Activated B cell treated with CpG ODN at 0.5 μM for 24 hours (primary cell): ENCODE results near the gene RERE. TPM values are rescaled to one million over a fixed set of nuclear protein-coding genes. Genes with fewer than 3 reads are reported as not detected.

Experiments used
- ATAC-seq: fragments of 200-7000 bp; cut with Tn5 transposase; one replicate; pipeline ENCODE4 v1.10.0; 2021; ENCODE audit warnings: low read depth, mild to moderate bottlenecking, moderate library complexity
- CTCF ChIA-PET: fragments of 350-600 bp; sonication (Branson Sonifier 250); formaldehyde crosslinking; loops from one replicate; lab custom pipeline; 2021; ENCODE audit warnings: antibody characterized with exemption; lab: Charles Lee
- POLR2A ChIA-PET: fragments of 350-600 bp; sonication (Branson Sonifier 250); formaldehyde crosslinking; loops from one replicate; lab custom pipeline; 2021; ENCODE audit warnings: antibody characterized with exemption; lab: Charles Lee
- DNase-seq: peaks from one replicate; pipeline ENCODE4 v3.0.0; 2022
- H3K27ac Mint-ChIP-seq: one replicate; pipeline ENCODE4 v1.8.0; 2020; ENCODE audit warnings: mixed read lengths
- H3K27me3 Mint-ChIP-seq: one replicate; pipeline ENCODE4 v1.8.0; 2021; ENCODE audit warnings: mixed read lengths
- H3K36me3 Mint-ChIP-seq: one replicate; pipeline ENCODE4 v1.8.0; 2021; ENCODE audit warnings: low read depth, mixed read lengths
- H3K4me1 Mint-ChIP-seq: one replicate; pipeline ENCODE4 v1.8.0; 2021; ENCODE audit warnings: mixed read lengths
- H3K4me3 Mint-ChIP-seq: one replicate; pipeline ENCODE4 v1.8.0; 2020; ENCODE audit warnings: mild to moderate bottlenecking, mixed read lengths
- H3K9me3 Mint-ChIP-seq: one replicate; pipeline ENCODE4 v1.8.0; 2020; ENCODE audit warnings: mixed read lengths
- CTCF ChIP-seq: fragments of 200-600 bp; IDR thresholded peaks from one replicate; pipeline ENCODE4 v1.8.0; 2022; ENCODE audit warnings: antibody characterized with exemption, mild to moderate bottlenecking
- intact Hi-C: fragments of 100-400 bp; cut with micrococcal nuclease; formaldehyde crosslinking; loops from one replicate; pipeline ENCODE4 v1.15.1; 2024
- total RNA-seq: library from RNA; stranded (reverse); gene quantifications from 2 replicates; pipeline ENCODE4 v1.2.3, GENCODE V29; 2022

Gene RERE
- total RNA-seq, 1 donor from 2014 or later: 98.8 TPM

- Mint-ChIP-seq H3K4me1 (peaks cover 63% of the 10 kb centered on the region), H3K9me3 (no peaks in the 10 kb centered on the region), H3K27me3 (no peaks in the 10 kb centered on the region), H3K27ac (no peak overlapping the region), H3K36me3 (peaks cover 3% of the 10 kb centered on the region), H3K4me3 (no peak overlapping the region)
- intact Hi-C loops: no loop called here
- POLR2A ChIA-PET: interaction anchor here (0.6 kb wide), 2 partner anchors 143 to 741 kb away, joined by 3 to 5 read pairs; no protein-coding TSS in a partner anchor
- ATAC-seq (no peak), DNase-seq (no peak)
- no peak for TF ChIP-seq CTCF
- CTCF ChIA-PET: interaction anchor here (1.6 kb wide), 1 partner anchor 10 kb away, joined by 6 read pairs; no protein-coding TSS in a partner anchor
These were observed 101.2 kb downstream of the RERE start for GRCh38 chr1:8716238-8716637.

GRCh38 chr1:8714173-8714572, 103.3 kb downstream of the RERE start:
- peaks cover 58% of the 10 kb centered on the region for H3K4me1 Mint-ChIP-seq
- no peaks in the 10 kb centered on the region for H3K9me3 Mint-ChIP-seq
- no peak for TF ChIP-seq CTCF
- peak overlapping the region; percentile 29 for H3K4me3 Mint-ChIP-seq
- intact Hi-C loops: no loop called here
- no peaks in the 10 kb centered on the region for H3K27me3 Mint-ChIP-seq
- ChIA-PET POLR2A (no interaction called here), CTCF (interaction anchor here (0.9 to 2.3 kb wide), 3 partner anchors 12 to 153 kb away, joined by 3 to 7 read pairs (median 5); no protein-coding TSS in a partner anchor)
- no peak for DNase-seq
- no peaks in the 10 kb centered on the region for H3K36me3 Mint-ChIP-seq
- peak overlapping the region; percentile 83 for H3K27ac Mint-ChIP-seq
- ATAC-seq: no peak

- Mint-ChIP-seq H3K4me3 (peak overlapping the region; percentile 68), H3K27me3 (no peaks in the 10 kb centered on the region), H3K9me3 (peaks cover 2% of the 10 kb centered on the region), H3K36me3 (no peaks in the 10 kb centered on the region), H3K4me1 (peaks cover 47% of the 10 kb centered on the region), H3K27ac (peak overlapping the region; percentile 89)
- ChIA-PET CTCF (interaction anchor here (0.7 to 2.3 kb wide), 3 partner anchors 14 to 151 kb away, joined by 3 to 7 read pairs (median 5); no protein-coding TSS in a partner anchor), POLR2A (interaction anchor here (0.5 to 1.2 kb wide), 4 partner anchors 9 to 187 kb away, joined by 3 to 6 read pairs (median 5); no protein-coding TSS in a partner anchor)
- ATAC-seq (peak; percentile 79), DNase-seq (no peak)
- TF ChIP-seq CTCF: no peak
- intact Hi-C loops: loop anchor here (1.0 kb wide), 1 partner anchor 9 kb away; no protein-coding TSS in a partner anchor
These were observed 104.8 kb downstream of the RERE start for GRCh38 chr1:8712413-8713231.

- CTCF ChIA-PET: interaction anchor here (2.0 to 2.3 kb wide), 2 partner anchors 15 to 150 kb away, joined by 5 to 7 read pairs; no protein-coding TSS in a partner anchor
- H3K4me3 Mint-ChIP-seq: peak overlapping the region; percentile 68
- no peaks in the 10 kb centered on the region for H3K27me3 Mint-ChIP-seq
- TF ChIP-seq CTCF: no peak
- POLR2A ChIA-PET: interaction anchor here (0.5 to 1.2 kb wide), 2 partner anchors 11 to 186 kb away, joined by 5 to 6 read pairs; no protein-coding TSS in a partner anchor
- peaks cover 47% of the 10 kb centered on the region for H3K4me1 Mint-ChIP-seq
- ATAC-seq (no peak), DNase-seq (no peak)
- H3K9me3 Mint-ChIP-seq: peaks cover 2% of the 10 kb centered on the region
- peak overlapping the region; percentile 89 for H3K27ac Mint-ChIP-seq
- intact Hi-C loops: loop anchor here (1.0 kb wide), 1 partner anchor 9 kb away; no protein-coding TSS in a partner anchor
- no peaks in the 10 kb centered on the region for H3K36me3 Mint-ChIP-seq
These were observed 105.5 kb downstream of the RERE start for GRCh38 chr1:8711873-8712412.
